Renal pelvis (tissue), 4 donors: ENCODE measurements around the gene SBK2. TPM values are rescaled to one million over a fixed set of nuclear protein-coding genes. Genes with fewer than 3 reads are reported as not detected.
"Not testable (repeated sequence)": the region's sequence is repeated elsewhere in the genome, so short reads cannot be mapped to it uniquely, and the experiment has no call there.

Source experiments
- DNase-seq: peaks from one replicate; pipeline ENCODE4 v3.0.0-alpha.2; 2013
- polyA plus RNA-seq, 3 donors: library from polyadenylated mRNA; unstranded; fragments of 120-200 nt; gene quantifications; one replicate each; pipeline ENCODE4 v1.2.1, GENCODE V29; 2013; ENCODE audit not compliant: insufficient read length in 3 of 3

Gene SBK2
- polyA plus RNA-seq, 3 donors = 0.99 to 2.3 (median 1.5) TPM

- no peak for DNase-seq
These were observed 33.8 kb downstream of the SBK2 start for GRCh38 chr19:55503157-55503501.

- DNase-seq = no peak
These were observed 34.6 kb downstream of the SBK2 start for GRCh38 chr19:55502197-55502952.

GRCh38 chr19:55500368-55500952, 36.5 kb downstream of the SBK2 start:
- no peak for DNase-seq

- no peak for DNase-seq
These were observed 38.6 kb downstream of the SBK2 start for GRCh38 chr19:55498246-55498840.

- DNase-seq = no peak
These were observed 39.2 kb downstream of the SBK2 start for GRCh38 chr19:55497763-55498162.

- not testable (repeated sequence) for DNase-seq
These were observed 40.1 kb downstream of the SBK2 start for GRCh38 chr19:55496820-55497219.

GRCh38 chr19:55495646-55496349, 41.1 kb downstream of the SBK2 start:
- no peak for DNase-seq

GRCh38 chr19:55494172-55494761, 42.7 kb downstream of the SBK2 start:
- DNase-seq = no peak

- no peak for DNase-seq
These were observed 43.2 kb downstream of the SBK2 start for GRCh38 chr19:55493645-55494171.

- DNase-seq = no peak
These were observed 43.8 kb downstream of the SBK2 start for GRCh38 chr19:55493052-55493644.

- DNase-seq = no peak
These were observed 44.5 kb downstream of the SBK2 start for GRCh38 chr19:55492362-55492944.

GRCh38 chr19:55491546-55492360, 45.2 kb downstream of the SBK2 start:
- no peak for DNase-seq

GRCh38 chr19:55490478-55491432, 46.2 kb downstream of the SBK2 start:
- DNase-seq = no peak

- DNase-seq = no peak
These were observed 47.0 kb downstream of the SBK2 start for GRCh38 chr19:55489711-55490477.

GRCh38 chr19:55488986-55489710, 47.8 kb downstream of the SBK2 start:
- no peak for DNase-seq

GRCh38 chr19:55487924-55488687, 48.8 kb downstream of the SBK2 start, which contains the start of gene SSC5D:
SSC5D (plus strand) TSS chr19:55488436; CDS start chr19:55488590, 154 bp downstream.
- DNase-seq = no peak
